ENCODE results near the gene STX11.
A peak's percentile ranks its signal among the peaks of the same experiment; 100 is the strongest.
"Not testable (repeated sequence)": the region's sequence is repeated elsewhere in the genome, so short reads cannot be mapped to it uniquely, and the experiment has no call there.

The STX11 gene

DNA sequence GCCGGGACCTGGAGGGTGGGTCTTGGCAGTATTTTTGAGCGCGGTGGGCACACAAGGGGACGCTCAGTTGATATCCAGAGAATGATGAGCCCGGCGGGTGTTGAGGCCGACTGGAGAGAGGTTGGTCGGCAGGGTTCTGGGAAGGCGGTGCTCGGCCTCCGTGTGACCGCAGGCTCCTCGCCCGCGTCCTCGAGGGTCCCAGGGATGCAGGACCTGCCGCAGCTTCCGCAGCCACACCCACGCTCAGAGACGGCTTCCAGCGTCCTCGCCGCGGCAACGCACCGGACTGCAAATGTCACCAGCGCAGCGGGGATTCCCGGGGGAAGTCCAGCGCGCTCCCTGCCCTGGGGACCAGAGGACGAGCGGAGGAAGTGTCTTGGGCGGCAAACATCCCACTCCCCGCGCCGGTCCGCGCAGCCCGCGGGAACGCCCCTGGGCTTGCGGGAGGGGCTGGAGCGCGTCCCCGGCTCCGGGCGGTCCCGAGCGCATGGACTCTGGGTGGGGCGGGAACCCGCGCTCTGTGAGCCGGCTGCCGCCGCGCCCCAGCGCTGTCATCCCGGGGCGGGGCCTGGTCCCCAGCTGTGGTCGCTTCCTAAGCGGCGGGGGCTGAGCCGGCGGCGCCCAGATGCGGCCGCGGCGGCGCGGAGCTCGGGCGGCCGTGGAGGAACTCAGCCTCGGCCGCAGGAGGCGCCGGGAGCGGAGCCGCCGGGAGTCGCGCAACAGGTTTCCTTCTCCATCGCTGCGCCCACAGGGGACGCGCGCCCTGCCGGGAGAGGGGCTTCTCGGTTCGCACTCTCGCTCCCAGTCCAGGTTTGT, at the start of gene STX11:
Gene STX11 (plus strand): TSS at position 624 of the 816 bp plus-strand sequence. CDS start 36,111 bp downstream, outside the sequence.
- DNase-seq (ENCODE audit: low read depth, low spot score) = peak; percentile 46

DNA sequence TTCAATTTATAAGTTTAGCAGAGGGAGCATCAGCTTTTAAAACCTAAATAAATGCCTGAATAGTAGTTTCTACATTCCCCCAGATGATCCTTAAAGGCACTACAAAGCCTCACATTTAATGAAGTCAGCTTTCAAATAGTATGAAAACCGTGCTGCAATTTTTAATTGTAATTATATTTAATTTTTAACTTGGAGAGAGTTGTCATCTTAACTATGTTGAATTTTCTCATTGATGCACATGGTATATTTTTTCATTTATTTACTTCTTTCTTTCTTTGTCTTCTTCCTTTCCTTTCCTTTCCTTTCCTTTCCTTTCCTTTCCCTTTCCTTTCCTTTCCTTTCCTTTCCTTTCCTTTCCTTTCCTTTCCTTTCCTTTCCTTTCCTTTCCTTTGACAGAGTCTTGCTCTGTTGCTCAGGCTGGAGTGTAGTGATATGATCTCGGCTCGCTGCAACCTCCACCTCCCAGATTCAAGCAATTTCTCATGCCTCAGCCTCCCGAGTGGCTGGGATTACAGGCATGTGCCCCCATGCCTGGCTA, 47.2 kb upstream of the STX11 start:
- DNase-seq (ENCODE audit: low read depth, low spot score) = no peak

DNA sequence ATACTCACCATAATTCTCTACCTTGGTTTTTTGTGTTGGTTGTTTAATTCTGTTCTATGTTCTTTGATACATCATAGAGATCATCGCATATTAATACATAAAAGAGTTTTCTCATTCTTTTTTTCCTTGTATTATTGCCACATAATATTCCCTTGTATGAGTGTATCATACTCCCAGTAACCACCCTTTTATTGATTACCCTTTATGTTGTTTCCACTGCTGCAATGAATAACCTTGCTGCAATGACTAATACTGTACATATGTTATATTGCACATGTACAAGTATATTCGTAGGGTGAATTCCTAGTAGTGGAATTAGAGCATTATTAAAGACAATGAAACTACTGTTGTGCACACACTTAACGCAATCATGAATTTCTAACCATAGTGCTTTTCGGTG, 45.8 kb upstream of the STX11 start:
- no peak for DNase-seq (ENCODE audit: low read depth, low spot score)

- DNase-seq (ENCODE audit: low read depth, low spot score) = peak; percentile 21
These were observed 45.3 kb upstream of the STX11 start for GRCh38 chr6:144104898-144105487.

GRCh38 chr6:144106206-144106605, 44.1 kb upstream of the STX11 start:
- DNase-seq (ENCODE audit: low read depth, low spot score) = no peak

DNA sequence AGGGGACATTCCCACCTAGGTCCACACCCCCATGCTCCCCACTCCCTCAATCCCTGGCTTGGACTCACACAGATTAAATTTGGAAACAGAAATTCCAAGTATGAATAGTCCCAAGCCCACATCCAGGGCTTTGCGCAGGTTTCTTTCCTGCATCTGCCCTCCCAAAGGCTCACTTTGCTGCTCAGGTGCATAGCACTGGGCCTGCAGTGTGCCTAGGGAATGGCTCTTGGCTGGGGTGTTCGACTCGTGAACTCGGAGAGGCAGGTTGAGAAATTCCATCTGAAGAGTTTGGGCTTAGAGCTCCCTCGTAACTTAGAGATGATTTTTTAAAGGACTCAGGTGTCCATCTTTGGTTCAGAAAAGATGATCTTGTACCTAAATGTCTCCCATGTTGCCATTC, 40.1 kb upstream of the STX11 start:
- no peak for DNase-seq (ENCODE audit: low read depth, low spot score)

GRCh38 chr6:144113366-144113765, 37.0 kb upstream of the STX11 start:
- DNase-seq (ENCODE audit: low read depth, low spot score) = no peak

GRCh38 chr6:144115219-144115618, 35.1 kb upstream of the STX11 start:
- no peak for DNase-seq (ENCODE audit: low read depth, low spot score)

- DNase-seq (ENCODE audit: low read depth, low spot score) = no peak
These were observed 30.9 kb upstream of the STX11 start for GRCh38 chr6:144119376-144119775.

DNA sequence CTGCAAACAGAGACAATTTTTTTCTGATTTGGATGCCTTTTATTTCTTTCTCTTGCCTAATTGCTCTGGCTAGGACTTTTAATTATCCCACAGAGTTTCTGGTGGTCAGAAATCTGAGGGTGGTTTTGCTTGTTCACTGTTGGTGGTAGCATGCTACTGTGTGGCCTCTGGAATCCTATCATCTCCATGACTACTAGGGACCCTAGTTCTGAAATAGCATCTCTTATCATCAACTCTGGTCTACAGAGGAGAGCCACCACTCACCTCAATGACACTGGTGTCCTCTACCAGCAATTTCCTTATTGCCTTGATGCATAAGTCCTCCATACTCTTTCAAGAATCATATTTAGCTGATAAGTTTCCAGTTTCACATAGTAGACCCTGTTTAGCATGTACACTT, 27.5 kb upstream of the STX11 start:
- DNase-seq (ENCODE audit: low read depth, low spot score) = no peak

DNA sequence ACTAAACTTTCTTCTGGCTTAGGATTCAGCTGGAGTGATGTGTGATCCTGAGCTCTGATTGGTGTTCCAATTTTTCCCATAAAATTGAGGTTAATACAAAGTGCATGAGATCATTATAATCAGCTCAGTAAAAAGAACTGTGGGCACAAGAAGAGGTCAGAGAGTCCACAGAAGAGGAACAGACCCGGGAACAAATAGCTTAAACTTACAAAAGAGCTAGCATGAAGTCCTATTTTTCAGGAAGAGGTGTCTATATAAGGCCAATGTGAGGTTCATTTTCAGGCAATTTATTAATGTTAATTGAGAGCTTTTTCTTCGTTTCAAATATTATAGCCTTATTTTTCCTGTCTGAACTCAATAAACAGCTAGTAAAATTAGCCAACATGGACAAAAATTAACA, 26.9 kb upstream of the STX11 start:
- DNase-seq (ENCODE audit: low read depth, low spot score) = no peak

- no peak for DNase-seq (ENCODE audit: low read depth, low spot score)
These were observed 26.5 kb upstream of the STX11 start for GRCh38 chr6:144123836-144124235.

GRCh38 chr6:144127097-144127496, 23.2 kb upstream of the STX11 start:
- DNase-seq (ENCODE audit: low read depth, low spot score) = no peak

GRCh38 chr6:144129469-144129868, 20.8 kb upstream of the STX11 start:
- DNase-seq (ENCODE audit: low read depth, low spot score) = no peak

DNA sequence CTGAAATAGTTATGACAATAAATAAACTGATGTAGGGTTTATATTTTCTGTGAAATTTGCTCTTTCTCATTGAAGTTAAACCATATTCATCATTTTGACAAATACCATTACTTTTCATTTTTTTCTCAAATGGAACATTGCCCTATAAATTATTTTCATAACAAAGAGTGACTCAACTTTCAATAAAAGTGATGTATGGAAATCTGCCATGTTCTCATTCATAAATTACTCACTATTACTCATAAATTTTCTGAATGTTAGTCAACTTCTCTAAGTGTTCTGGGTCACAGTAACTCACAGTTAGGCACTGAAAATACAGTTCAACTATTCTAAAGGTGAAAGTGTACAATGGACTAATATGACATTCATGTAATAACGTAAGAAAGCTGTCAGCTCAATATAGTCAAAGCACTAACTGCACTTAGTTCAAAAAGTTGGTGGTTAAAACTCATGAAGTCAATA, 19.0 kb upstream of the STX11 start:
- no peak for DNase-seq (ENCODE audit: low read depth, low spot score)

- not testable (repeated sequence) for DNase-seq (ENCODE audit: low read depth, low spot score)
These were observed 18.1 kb upstream of the STX11 start for GRCh38 chr6:144132167-144132690.

DNA sequence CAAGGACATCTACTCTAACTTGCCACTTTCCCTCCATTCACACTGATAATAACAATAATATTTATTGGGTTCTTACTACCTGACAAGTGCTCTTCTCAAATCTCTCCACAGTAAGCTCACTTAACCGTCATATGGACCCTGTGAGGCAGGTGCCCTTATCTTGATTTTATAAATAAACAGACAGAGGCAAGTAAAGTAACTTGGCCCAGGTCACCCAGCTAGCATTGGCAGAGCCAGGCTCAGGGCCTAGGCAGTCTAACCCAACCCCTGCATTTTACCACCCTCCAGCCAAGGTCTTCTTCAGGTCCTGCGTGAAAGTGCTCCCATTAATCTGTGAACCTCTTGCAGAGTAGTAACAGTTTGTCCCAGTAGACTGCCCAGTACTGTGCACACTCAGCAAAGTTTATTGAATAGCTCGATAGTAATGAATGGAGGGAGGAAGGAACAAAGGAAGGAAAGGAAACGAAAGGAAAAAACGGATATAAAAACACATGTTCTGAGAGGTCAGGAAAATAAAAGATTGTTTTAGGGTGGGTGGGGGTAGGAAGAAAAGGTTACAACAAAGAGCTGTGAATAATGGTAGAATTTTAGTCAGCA, 17.0 kb upstream of the STX11 start:
- DNase-seq (ENCODE audit: low read depth, low spot score) = no peak

DNA sequence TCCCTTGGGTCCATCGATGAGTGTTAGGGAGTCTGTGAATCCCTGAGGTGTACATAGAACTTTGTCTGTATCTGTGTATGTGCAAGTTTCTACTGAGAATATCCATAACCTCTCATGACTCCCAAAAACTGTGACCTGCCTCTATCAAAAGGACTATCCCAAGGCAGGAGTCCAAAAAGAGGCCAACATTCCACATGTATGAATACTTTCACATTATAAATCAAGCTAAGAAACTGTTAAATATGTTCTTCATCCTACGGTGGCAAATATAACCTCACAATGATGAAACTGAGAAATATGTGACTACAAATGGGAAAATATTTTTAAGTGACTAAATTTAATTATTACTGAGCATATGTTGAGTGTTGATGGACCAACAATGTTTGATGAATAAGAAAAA, 16.1 kb upstream of the STX11 start:
- DNase-seq (ENCODE audit: low read depth, low spot score) = no peak

GRCh38 chr6:144134737-144135136, 15.6 kb upstream of the STX11 start:
- no peak for DNase-seq (ENCODE audit: low read depth, low spot score)

GRCh38 chr6:144138542-144138941, 11.8 kb upstream of the STX11 start:
- no peak for DNase-seq (ENCODE audit: low read depth, low spot score)

DNA sequence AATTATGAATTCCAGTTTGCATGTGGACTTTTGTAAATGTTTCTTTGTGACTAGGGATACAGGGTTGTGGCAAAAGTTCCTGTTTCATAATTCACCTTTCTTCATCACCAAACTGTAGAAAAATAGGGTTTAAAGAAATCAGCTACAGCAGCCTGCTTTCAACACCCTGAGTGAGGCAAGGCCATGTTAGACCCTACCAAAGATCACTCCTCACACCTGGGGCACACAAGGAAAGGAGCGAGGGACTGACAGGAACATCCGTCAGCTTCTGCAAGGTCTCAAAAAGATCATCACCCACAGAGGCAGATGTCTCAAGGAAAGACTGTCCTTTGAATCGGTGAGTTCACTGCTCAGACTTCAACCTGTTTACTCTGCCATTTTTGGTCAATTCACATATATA, 10.5 kb upstream of the STX11 start:
- no peak for DNase-seq (ENCODE audit: low read depth, low spot score)

GRCh38 chr6:144140867-144141266, 9.4 kb upstream of the STX11 start:
- DNase-seq (ENCODE audit: low read depth, low spot score) = no peak
